DMS53 treated with DMSO at 0.1 percent for 48 hours (cell line): ENCODE results near the gene COG7.
"Not testable (repeated sequence)": the region's sequence is repeated elsewhere in the genome, so short reads cannot be mapped to it uniquely, and the experiment has no call there.

Source experiments
- DNase-seq: peaks from one replicate; lab custom pipeline; 2025; ENCODE audit not compliant: unreplicated experiment; lab: John Stamatoyannopoulos, UW

COG7 gene

GRCh38 chr16:23476289-23476688 is 23.3 kb upstream of the COG7 start:
- no peak for DNase-seq

DNA sequence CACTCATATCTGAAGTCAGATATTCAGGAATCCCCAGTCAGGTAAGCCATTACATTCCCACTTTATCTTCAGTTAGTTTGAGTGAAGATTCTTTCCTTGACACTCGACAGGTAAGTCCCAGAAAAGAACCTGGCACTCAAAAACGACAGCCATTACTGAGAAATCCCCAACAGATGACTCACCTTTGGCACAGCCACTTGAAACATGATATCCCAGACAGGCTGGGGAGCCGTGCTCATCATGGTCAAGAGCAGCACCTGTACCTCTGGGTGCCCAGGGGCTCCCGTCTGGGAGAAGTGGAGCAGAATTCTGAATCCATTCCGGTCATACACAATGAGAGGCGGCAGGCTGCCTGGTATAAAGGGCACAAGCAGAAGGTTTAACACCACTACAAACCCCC is 16.8 kb upstream of the COG7 start:
- peak; percentile 85 for DNase-seq

DNA sequence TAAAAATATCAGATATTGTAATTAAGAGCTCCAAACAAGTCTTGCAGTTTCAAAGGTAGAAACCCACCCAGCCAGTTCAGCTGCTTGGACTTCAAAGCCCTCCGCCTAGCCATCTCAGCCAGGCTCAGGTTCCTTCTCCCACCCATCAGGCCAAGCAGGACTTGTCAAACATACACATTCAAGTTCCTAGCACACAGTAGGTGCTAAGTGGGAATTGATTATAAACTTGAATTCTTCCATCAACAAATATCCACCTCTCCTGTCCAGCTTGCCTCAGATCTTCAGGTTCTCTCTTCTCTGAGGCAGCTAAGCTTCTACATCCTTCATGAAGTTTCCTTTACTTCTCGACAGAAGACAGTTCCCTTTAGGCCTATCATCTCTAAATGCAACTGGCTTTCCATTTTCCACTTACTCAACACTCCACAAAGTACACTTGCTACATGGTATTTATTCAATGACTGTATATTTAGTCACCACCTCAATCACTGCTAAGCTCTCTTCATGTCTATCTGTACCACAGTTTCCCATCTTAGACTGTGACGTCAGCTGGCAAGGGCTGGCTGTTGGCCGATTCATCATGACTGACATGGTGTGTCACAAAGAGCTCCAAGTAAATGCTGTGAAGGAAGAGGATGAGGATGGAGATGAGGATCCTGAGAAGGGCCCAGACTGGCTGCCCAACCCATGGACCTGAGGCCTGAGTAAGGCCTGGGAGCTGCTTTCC is 13.3 kb upstream of the COG7 start:
- no peak for DNase-seq

DNA sequence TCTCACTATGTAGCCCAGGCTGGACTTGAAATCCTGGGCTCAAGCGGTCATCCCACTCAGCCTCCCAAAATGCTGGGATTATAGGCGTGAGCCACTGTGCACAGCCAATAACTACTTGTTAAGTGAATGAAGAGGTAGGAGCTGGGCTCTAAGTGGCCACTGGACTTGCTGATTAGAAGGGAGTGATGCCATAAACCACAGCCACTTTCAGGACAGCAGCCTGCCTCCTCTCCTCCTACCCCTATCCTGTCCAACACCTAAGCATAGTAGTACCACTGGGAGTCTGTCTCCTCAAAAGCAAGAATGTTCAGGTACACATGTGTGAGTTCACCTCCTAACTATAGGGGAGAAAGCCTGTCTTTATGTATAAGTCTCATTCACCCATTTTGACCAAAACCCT is 12.2 kb upstream of the COG7 start:
- no peak for DNase-seq

GRCh38 chr16:23464196-23464595 is 11.2 kb upstream of the COG7 start:
- no peak for DNase-seq

GRCh38 chr16:23462994-23463393 is 10.0 kb upstream of the COG7 start:
- not testable (repeated sequence) for DNase-seq

DNA sequence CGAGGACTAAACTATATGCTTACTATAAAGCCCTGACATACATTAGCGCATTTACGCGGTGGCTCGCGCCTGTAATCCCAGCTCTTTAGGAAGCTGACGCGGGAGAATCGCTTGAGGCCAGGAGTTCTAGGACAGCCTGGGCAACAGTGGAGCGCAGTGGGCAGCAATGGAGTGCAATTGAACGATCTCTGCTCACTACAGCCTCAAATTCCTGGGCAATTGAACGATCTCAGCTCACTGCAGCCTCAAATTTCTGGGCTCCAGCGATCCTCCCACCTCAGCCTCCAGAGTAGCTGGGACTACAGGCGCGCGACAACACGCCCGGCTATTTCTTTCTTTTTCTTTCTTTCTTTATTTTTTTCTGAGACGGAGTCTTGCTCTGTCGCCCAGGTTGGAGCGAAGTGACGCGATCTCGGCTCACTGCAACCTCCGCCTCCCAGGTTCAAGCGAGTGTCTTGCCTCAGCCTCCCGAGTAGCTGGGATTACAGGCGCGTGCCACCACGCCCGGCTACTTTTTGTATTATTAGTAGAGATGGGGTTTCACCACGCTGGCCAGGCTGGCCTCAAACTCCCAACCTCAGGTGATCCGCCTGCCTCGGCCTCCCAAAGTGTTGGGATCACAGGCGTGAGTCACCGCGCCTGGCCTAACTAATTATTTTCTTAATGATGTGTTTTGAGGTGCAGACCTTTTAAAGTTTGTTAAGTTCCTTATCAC is 506 bp upstream of the COG7 start:
- DNase-seq: no peak

DNA sequence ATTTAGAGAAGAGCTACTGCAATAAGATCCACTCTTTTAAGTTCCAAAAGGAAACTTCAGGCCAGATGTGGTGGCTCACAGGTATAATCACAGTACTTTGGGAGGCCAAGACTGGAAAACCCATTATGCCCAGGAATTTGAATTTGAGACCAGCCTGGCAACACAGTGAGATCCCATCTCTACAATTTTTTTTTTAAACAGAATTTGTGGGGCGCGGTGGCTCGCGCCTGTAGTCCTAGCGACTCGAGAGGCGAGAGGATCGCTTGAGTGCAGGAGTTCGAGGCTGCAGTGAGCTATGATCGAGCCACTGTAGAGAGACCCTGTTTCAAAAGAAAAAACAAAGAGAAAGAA is 793 bp downstream of the COG7 start:
- no peak for DNase-seq

DNA sequence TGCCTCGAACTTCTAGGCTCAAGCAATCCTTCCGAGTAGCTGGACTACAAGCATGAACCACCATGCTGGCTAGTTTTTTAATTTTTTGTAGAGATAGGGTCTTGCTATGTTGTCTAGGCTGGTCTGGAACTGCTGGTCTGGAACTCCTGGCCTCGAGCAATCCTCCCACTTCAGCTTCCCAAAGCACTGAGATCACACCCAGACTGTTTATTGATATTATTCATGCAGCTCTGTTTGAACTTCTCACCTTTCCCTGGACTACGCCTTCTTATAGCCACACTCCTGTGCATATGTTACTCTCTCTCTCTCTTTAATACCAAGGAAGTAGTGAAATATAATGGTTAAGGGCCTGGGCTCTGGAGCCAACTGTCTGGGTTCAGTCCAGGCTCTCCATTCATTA is 4.6 kb downstream of the COG7 start:
- DNase-seq: peak; percentile 11

DNA sequence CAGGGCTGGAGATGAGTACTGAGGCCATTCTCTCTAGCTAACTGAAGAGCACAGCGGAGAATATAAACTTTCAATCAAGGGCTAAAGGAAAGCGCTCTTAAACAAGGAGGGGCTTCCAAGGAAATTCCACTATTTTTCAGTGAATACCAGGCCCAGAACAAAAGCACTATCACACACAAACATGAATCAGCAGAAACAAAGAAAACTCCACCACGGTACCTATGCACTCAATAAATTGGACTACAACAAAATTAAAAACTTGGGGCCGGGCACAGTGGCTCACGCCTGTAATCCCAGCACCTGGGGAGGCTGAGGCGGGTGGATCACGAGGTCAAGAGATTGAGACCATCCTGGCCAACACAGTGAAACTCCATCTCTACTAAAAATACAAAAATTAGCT is 15.4 kb downstream of the COG7 start:
- not testable (repeated sequence) for DNase-seq

- no peak for DNase-seq
These were observed 16.0 kb downstream of the COG7 start for GRCh38 chr16:23436951-23437350.

DNA sequence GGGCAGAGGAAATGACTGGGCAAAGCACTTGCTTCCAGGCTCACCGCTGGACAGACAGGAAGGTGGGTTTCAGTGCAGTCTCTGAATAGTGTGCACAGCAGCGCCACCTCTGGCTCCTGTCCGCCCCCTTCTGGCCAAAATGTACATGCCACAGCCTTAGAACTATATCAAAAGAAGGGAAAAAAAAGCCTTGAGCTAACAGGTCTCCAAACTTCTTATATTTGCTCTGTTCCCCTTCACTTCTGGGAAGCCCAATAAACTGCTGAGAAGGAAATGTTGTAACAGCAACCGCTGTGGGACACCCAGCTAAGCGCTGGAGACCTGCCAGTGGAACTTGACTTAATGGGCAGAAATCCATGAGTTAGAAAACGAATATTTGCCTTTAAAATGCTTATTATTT is 17.5 kb downstream of the COG7 start:
- peak; percentile 49 for DNase-seq

- DNase-seq: peak; percentile 54
These were observed 18.6 kb downstream of the COG7 start for GRCh38 chr16:23434380-23434779.

GRCh38 chr16:23433261-23433920 is 19.6 kb downstream of the COG7 start:
- DNase-seq: no peak

GRCh38 chr16:23432176-23433128 is 20.5 kb downstream of the COG7 start:
- DNase-seq: no peak

- no peak for DNase-seq
These were observed 24.6 kb downstream of the COG7 start for GRCh38 chr16:23428351-23428750.

- DNase-seq: peak; percentile 63
These were observed 28.6 kb downstream of the COG7 start for GRCh38 chr16:23424292-23424958.

GRCh38 chr16:23423496-23424049 is 29.4 kb downstream of the COG7 start:
- DNase-seq: peak; percentile 50

- no peak for DNase-seq
These were observed 33.0 kb downstream of the COG7 start for GRCh38 chr16:23420011-23420410.

- no peak for DNase-seq
These were observed 36.2 kb downstream of the COG7 start for GRCh38 chr16:23416816-23417215.
